NCI-H187 (cell line): ENCODE results near the gene RALB.
"Not testable (repeated sequence)": the region's sequence is repeated elsewhere in the genome, so short reads cannot be mapped to it uniquely, and the experiment has no call there.

ENCODE experiments used
- DNase-seq, 2 experiments: peaks; one replicate each; lab custom pipeline; 2025; lab: John Stamatoyannopoulos, UW

RALB gene

DNA sequence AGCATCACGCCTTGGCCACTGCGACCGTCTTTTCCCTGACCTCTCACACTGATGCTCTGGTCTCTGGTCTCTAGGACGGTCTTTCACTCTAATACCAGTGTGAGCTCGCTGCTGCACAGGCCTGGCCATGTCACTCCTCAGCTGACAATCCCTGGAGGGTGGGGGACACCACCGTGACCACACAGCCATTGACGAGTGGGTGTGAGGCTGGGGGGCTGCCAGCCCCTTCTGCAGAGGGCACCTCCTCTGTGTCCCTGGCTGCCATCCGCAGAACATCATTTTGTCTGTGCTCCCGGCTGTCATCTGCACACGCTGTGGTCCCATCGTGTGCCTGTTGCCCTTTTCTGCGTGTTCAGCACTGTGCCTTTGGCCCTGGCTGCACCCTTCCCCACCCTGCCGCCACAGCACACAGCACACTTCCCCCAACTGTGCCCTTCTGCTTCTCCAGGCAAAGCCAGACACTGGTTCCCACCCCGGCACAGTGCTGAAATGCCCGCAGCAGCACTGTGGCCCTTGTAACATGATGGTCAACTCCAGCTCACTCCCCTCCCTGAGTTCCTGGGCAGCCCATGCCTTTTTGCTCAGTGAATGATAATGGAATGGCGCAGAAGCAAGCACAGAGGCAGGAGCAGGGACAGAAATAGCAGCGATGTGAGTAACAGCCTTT lies 62.8 kb downstream of the RALB start:
- no peak for DNase-seq

GRCh38 chr2:120316071-120316470 lies 63.4 kb downstream of the RALB start:
- DNase-seq: no peak

GRCh38 chr2:120316528-120317179 lies 64.0 kb downstream of the RALB start:
- DNase-seq: no peak

DNA sequence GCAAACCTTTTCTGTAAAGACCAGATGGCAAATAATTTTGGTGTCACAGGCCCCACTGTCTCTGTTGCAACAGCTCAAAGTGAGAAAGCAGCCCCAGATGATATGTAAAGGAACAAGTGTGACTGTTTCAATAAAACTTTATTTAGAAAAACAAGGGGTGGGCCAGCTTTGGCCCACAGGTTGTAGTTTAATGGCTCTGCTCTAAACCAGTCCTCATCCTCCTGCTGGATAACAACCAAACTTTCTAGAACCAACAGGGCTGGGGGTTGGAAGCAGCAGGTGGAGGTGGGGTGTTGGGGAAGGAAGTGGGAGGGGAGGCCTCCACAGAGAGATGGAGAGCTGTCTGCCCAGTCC lies 64.5 kb downstream of the RALB start:
- DNase-seq: no peak

GRCh38 chr2:120317916-120318315 lies 65.3 kb downstream of the RALB start:
- no peak for DNase-seq

GRCh38 chr2:120318626-120319025 lies 66.0 kb downstream of the RALB start:
- DNase-seq: no peak

DNA sequence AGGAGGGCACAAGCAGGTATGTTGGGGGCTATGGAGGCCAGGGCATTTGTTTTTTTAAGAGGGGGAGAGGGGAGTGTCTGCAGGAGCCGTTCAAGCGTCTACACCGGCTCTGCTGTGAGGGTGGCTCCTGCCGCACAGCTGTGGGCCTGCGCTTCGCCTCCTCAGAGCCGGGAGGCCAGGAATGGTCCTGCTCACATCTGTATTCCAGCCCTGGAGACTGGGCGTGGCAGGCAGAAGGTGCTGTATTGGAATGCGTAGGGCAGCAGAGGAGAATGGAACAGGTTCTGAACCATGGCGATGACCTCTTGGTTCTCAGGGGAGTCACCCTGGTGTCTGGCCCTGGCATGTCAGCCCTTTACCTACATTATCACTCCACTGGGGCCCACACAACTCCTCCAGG lies 66.5 kb downstream of the RALB start:
- no peak for DNase-seq

- DNase-seq: no peak
Measured at GRCh38 chr2:120319686-120320317, 67.2 kb downstream of the RALB start.

DNA sequence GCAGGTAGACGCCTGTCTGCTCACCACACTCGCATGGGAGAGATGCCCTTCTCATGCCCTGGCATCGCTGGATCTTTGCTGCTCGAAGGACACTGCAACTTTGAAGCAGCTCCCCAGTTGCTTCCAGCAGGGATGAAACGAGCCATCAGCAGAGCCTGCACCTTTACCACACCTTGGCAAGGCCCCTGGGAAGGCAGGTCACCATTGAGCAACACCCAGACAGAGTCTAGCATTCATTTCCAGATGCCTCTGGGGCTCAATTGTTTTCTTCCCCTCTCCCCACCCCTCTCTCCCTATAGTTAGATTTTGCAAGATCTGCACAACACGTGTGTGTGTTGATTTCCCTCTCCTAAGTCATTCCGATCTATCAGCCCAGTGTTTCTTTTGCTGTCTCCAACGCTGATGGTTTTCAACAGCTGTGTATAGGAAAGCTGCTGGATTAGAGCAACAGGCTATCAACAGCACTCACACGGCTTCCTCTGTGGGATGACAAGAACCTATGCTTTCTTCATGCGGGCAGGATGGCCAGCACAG lies 67.7 kb downstream of the RALB start:
- no peak for DNase-seq

- not testable (repeated sequence) for DNase-seq
Measured at GRCh38 chr2:120320887-120321556, 68.4 kb downstream of the RALB start.

- DNase-seq: no peak
Measured at GRCh38 chr2:120321721-120322284, 69.2 kb downstream of the RALB start.

DNA sequence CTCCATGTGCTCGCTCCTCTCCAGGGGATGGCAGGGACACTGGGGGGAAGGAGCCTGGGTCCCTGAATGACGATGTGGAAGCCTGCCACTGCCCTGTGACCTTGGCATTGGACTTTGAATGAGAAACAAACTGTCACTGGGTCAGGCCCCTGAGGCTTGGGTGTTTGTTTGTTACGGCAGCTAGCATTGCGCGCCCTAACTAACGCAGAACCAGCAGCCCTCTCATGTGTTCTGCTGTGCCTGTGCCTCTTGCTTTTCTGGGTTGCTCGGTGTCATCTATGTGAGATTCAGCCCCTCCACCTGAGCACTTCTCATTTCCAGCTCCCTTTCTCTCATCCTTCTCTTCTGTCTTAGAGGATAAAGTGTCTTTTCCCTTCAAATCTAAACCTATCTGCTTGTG lies 69.7 kb downstream of the RALB start:
- DNase-seq: no peak

GRCh38 chr2:120323214-120323613 lies 70.6 kb downstream of the RALB start:
- DNase-seq: no peak

DNA sequence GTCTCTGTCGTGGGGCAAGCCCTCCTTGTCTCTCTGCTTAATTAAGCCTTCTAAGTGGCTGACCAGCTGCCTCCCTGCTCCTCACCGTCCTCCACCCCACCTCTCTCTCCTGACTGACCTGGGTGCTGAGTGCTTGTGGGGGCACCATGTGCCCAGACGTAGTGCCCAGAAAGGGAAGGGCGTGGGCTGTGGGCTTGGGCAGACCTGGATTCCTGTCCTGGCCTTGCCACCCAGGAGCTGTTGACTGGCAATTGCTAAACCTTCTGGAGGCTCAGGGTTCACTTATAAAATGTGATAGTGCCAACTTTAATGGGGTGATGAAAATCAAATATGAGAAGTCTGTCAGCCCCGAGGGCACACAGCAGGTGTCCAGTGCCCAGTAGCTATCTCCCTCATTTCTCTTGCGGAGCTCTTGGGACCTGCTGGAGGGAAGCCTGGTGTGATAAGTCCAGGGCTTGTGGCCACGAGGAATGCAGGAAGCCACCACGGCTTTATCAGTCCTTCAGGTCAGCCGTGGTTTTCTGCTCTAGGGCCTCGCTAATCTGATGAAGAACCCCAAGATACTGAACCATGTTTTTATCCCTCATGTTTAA lies 71.3 kb downstream of the RALB start:
- DNase-seq: no peak

- no peak for DNase-seq
Measured at GRCh38 chr2:120324933-120325332, 72.3 kb downstream of the RALB start.

DNA sequence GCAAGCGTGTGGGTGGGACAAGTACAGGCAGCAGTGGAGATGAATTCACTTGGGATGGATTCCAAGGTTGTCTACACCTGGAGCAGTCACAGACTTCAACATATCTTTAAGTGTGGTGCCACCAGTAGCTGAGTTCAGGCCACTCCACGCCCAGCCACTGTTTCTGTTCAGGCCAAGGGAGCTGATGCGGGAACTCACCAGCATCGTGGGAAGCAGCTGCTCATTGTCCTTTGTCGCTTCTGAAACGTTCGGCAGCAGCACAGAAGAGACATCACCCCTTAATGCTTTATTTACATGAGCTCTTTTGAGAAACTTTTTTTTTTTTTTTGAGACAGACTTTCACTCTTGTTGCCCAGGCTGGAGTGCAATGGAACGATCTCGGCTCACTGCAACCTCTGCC lies 73.4 kb downstream of the RALB start:
- DNase-seq: no peak

DNA sequence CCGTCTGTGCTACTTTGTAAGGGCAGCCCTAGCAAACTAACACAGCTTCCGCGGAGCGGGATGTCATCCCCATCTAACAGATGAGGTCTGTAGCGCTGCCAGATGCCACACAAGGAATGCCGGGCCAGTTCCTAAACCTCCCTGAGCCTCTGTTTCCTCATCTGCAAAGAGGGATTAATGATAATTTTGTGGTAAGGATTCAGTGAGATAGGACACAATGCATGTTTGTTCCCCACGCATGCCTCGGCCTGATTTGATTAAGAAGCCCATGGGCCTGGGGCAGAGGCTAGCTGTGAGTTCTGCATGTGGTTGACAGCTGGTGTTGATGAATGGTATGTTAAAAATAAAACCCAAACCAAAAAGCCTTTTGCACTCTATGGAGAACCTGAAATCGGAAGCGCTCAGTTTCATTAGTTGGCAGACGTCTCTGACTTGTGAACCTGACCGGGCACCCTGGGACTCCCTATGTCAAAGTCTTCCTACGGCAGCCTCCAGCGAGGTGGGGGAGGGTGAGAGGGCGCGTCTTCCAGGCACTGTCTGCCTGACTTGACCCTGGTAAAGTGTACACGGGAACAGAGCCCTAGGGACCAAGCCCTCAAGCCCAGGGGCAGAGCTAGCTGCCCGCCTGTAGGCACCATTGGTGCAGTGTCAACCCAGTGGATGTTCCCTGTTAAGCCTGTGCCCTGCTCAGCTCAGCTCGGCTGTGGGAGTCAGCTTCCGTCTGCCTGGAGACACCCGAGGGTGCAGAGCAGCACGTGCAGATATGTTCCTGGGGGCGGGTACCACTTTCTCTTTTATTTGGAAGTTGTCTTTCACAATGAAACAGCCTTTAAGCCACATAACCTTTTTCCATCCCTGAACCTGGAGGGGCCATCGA lies 78.5 kb downstream of the RALB start:
- no peak for DNase-seq

- no peak for DNase-seq
Measured at GRCh38 chr2:120331903-120332302, 79.3 kb downstream of the RALB start.

DNA sequence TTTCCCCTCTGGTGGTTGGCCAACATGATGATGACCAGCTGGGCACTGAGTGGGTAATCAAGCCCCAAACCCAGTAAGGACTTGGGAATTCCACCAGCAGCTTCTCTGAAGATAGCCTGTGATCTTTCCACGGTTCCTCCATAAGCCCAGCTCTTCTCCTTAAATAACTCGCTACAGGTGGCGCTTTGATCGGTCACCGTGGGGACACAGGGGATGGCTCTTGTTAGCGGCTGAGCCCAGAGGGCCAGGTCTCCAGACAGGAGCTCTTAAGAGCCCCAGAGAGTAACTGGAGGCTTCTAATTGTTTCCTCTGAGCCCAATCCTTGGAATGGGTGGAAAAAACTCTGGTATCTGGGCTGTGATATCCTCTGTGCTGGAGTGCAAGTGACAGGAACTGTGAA lies 79.7 kb downstream of the RALB start:
- DNase-seq: no peak

GRCh38 chr2:120334068-120334467 lies 81.4 kb downstream of the RALB start:
- no peak for DNase-seq

DNA sequence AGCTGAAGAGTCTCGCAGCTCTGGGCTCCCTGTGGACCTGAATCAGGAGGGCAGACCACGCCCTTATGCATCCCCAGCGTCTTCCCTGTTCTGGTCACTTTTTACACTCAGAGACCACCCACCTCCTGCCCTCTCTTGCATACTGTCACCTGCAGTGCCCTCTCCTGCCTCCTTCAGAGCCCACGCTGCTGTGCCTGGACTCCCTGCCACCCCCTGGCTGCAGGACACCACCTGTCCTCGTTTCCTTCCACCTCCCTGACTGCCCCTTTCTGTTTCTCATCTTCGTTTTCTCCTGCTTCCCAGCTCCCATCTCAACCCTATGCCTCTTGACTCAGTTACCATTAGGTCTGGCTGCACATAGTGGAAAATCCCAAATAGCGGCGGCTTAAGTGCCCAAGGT lies 84.1 kb downstream of the RALB start:
- DNase-seq: no peak
